ENCODE measurements around the gene SNX3.
"Not testable (repeated sequence)": the region's sequence is repeated elsewhere in the genome, so short reads cannot be mapped to it uniquely, and the experiment has no call there.

DNA sequence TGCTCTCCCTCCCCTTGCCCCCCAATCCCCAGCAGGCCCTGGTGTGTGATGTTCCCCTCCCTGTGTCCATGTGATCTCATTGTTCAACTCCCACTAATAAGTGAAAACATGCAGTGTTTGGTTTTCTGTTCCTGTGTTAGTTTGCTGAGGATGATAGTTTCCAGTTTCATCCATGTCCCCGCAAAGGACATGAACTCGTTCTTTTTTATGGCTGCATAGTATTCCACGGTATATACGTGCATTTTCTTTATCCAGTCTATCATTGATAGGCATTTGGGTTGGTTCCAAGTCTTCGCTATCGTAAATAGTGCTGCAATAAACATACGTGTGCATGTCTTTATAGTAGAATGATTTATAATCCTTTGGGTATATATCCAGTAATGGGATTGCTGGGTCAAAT, 15.7 kb downstream of the SNX3 start:
- TF ChIP-seq, protein P1, sequence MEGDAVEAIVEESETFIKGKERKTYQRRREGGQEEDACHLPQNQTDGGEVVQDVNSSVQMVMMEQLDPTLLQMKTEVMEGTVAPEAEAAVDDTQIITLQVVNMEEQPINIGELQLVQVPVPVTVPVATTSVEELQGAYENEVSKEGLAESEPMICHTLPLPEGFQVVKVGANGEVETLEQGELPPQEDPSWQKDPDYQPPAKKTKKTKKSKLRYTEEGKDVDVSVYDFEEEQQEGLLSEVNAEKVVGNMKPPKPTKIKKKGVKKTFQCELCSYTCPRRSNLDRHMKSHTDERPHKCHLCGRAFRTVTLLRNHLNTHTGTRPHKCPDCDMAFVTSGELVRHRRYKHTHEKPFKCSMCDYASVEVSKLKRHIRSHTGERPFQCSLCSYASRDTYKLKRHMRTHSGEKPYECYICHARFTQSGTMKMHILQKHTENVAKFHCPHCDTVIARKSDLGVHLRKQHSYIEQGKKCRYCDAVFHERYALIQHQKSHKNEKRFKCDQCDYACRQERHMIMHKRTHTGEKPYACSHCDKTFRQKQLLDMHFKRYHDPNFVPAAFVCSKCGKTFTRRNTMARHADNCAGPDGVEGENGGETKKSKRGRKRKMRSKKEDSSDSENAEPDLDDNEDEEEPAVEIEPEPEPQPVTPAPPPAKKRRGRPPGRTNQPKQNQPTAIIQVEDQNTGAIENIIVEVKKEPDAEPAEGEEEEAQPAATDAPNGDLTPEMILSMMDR (IDR thresholded peaks at IDR 0.05), result not testable (repeated sequence)
- not testable (repeated sequence) for TF ChIP-seq EZH2phosphoT487, EZH2 (IDR thresholded peaks at IDR 0.05)

Data from neural progenitor cell (in vitro differentiated cells).